ENCODE results near the gene AFAP1. TPM values are rescaled to one million over a fixed set of nuclear protein-coding genes. Genes with fewer than 3 reads are reported as not detected.

Gene AFAP1, protein sequence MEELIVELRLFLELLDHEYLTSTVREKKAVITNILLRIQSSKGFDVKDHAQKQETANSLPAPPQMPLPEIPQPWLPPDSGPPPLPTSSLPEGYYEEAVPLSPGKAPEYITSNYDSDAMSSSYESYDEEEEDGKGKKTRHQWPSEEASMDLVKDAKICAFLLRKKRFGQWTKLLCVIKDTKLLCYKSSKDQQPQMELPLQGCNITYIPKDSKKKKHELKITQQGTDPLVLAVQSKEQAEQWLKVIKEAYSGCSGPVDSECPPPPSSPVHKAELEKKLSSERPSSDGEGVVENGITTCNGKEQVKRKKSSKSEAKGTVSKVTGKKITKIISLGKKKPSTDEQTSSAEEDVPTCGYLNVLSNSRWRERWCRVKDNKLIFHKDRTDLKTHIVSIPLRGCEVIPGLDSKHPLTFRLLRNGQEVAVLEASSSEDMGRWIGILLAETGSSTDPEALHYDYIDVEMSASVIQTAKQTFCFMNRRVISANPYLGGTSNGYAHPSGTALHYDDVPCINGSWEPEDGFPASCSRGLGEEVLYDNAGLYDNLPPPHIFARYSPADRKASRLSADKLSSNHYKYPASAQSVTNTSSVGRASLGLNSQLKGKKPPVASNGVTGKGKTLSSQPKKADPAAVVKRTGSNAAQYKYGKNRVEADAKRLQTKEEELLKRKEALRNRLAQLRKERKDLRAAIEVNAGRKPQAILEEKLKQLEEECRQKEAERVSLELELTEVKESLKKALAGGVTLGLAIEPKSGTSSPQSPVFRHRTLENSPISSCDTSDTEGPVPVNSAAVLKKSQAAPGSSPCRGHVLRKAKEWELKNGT
- total RNA-seq: 86.1 and 93.2 TPM in 2 replicates

GRCh38 chr4:7939377-7940108, at the start of gene AFAP1:
AFAP1 (minus strand) TSS chr4:7939861; CDS start chr4:7872078, 67,783 bp downstream.

Other genes starting within 250 kb of the AFAP1 start
- 0.36 and 0.80 TPM in 2 replicates for gene ABLIM2, start 219.0 kb upstream of the AFAP1 start, total RNA-seq